Activated T-helper 17 cell treated with anti-CD3 and anti-CD28 coated beads, Interleukin-2, amount 50 U/mL, for 72 hours (primary cell): ENCODE measurements around the gene PRLH. TPM values are rescaled to one million over a fixed set of nuclear protein-coding genes. Genes with fewer than 3 reads are reported as not detected.

Source experiments
- ATAC-seq: fragments of 150-1000 bp; cut with Tn5 transposase; replicated peaks from 2 replicates; pipeline ENCODE4 v1.10.0; 2021; ENCODE audit warnings: mild to moderate bottlenecking, moderate library complexity
- H3K27ac Mint-ChIP-seq: one replicate; pipeline ENCODE4 v1.8.0; 2022; ENCODE audit warnings: mixed read lengths
- H3K27me3 Mint-ChIP-seq: one replicate; pipeline ENCODE4 v1.8.0; 2022; ENCODE audit warnings: mixed read lengths
- H3K36me3 Mint-ChIP-seq: one replicate; pipeline ENCODE4 v1.8.0; 2022; ENCODE audit warnings: low read depth, mild to moderate bottlenecking, mixed read lengths
- H3K4me1 Mint-ChIP-seq: one replicate; pipeline ENCODE4 v1.8.0; 2022; ENCODE audit warnings: mixed read lengths
- H3K4me3 Mint-ChIP-seq: one replicate; pipeline ENCODE4 v1.8.0; 2022; ENCODE audit warnings: mild to moderate bottlenecking, mixed read lengths
- H3K9me3 Mint-ChIP-seq: one replicate; pipeline ENCODE4 v1.8.0; 2022; ENCODE audit warnings: mixed read lengths
- total RNA-seq, 2 donors: library from RNA; stranded (reverse); gene quantifications; one replicate each; pipeline ENCODE4 v1.2.3, GENCODE V29; 2022

The PRLH gene
- total RNA-seq, 2 donors from 2014 or later, result not detected

GRCh38 chr2:237577956-237578870 lies 11.8 kb downstream of the PRLH start:
- Mint-ChIP-seq H3K4me1 (no peaks in the 10 kb centered on the region), H3K4me3 (no peak overlapping the region), H3K27me3 (peaks cover 6% of the 10 kb centered on the region), H3K27ac (no peak overlapping the region), H3K9me3 (no peaks in the 10 kb centered on the region), H3K36me3 (no peaks in the 10 kb centered on the region)
- ATAC-seq, result no peak

GRCh38 chr2:237581326-237581725 lies 15.0 kb downstream of the PRLH start:
- peaks cover 6% of the 10 kb centered on the region for H3K27me3 Mint-ChIP-seq
- H3K4me3 Mint-ChIP-seq, result no peak overlapping the region
- no peaks in the 10 kb centered on the region for H3K36me3 Mint-ChIP-seq
- no peak for ATAC-seq
- no peaks in the 10 kb centered on the region for H3K9me3 Mint-ChIP-seq
- no peak overlapping the region for H3K27ac Mint-ChIP-seq
- no peaks in the 10 kb centered on the region for H3K4me1 Mint-ChIP-seq

GRCh38 chr2:237581751-237582746 lies 15.7 kb downstream of the PRLH start:
- Mint-ChIP-seq H3K9me3 (no peaks in the 10 kb centered on the region), H3K27me3 (peaks cover 5% of the 10 kb centered on the region), H3K27ac (no peak overlapping the region), H3K4me1 (no peaks in the 10 kb centered on the region), H3K4me3 (no peak overlapping the region), H3K36me3 (no peaks in the 10 kb centered on the region)
- ATAC-seq, result peak; percentile 96

GRCh38 chr2:237583385-237584295 lies 17.3 kb downstream of the PRLH start:
- Mint-ChIP-seq H3K27ac (no peak overlapping the region), H3K36me3 (no peaks in the 10 kb centered on the region), H3K9me3 (no peaks in the 10 kb centered on the region), H3K4me3 (no peak overlapping the region), H3K4me1 (no peaks in the 10 kb centered on the region), H3K27me3 (peaks cover 1% of the 10 kb centered on the region)
- ATAC-seq, result no peak

- Mint-ChIP-seq H3K36me3 (no peaks in the 10 kb centered on the region), H3K27me3 (no peaks in the 10 kb centered on the region)
Observed at GRCh38 chr2:237585590-237586221, 19.3 kb downstream of the PRLH start.

GRCh38 chr2:237588044-237588696 lies 21.8 kb downstream of the PRLH start:
- Mint-ChIP-seq H3K27ac (no peak overlapping the region), H3K36me3 (no peaks in the 10 kb centered on the region), H3K27me3 (no peaks in the 10 kb centered on the region), H3K9me3 (no peaks in the 10 kb centered on the region), H3K4me3 (no peak overlapping the region), H3K4me1 (peaks cover 5% of the 10 kb centered on the region)
- no peak for ATAC-seq

More at GRCh38 chr2:237585590-237586221, 19.3 kb downstream of the PRLH start:
- Mint-ChIP-seq H3K9me3 (no peaks in the 10 kb centered on the region), H3K27ac (no peak overlapping the region), H3K4me1 (no peaks in the 10 kb centered on the region), H3K4me3 (no peak overlapping the region)
- no peak for ATAC-seq

- peaks cover 5% of the 10 kb centered on the region for H3K4me1 Mint-ChIP-seq
- peak; percentile 60 for ATAC-seq
- peak within 1 kb of the TSS; percentile 41 for H3K27ac Mint-ChIP-seq
- no peaks in the 10 kb centered on the region for H3K9me3 Mint-ChIP-seq
- H3K27me3 Mint-ChIP-seq, result no peaks in the 10 kb centered on the region
- no peaks in the 10 kb centered on the region for H3K36me3 Mint-ChIP-seq
- peak within 1 kb of the TSS; percentile 30 for H3K4me3 Mint-ChIP-seq
Observed at GRCh38 chr2:237590272-237591140, 24.1 kb downstream of the PRLH start, which contains the start of gene RAB17. RAB17 (minus strand) TSS chr2:237590734; CDS start chr2:237586154, 4,580 bp downstream.

GRCh38 chr2:237591141-237591881 lies 24.9 kb downstream of the PRLH start:
- H3K4me3 Mint-ChIP-seq, result peak overlapping the region; percentile 30
- no peak for ATAC-seq
- H3K36me3 Mint-ChIP-seq, result no peaks in the 10 kb centered on the region
- no peaks in the 10 kb centered on the region for H3K9me3 Mint-ChIP-seq
- peak overlapping the region; percentile 41 for H3K27ac Mint-ChIP-seq
- no peaks in the 10 kb centered on the region for H3K27me3 Mint-ChIP-seq
- peaks cover 5% of the 10 kb centered on the region for H3K4me1 Mint-ChIP-seq

- no peak for ATAC-seq
- H3K4me3 Mint-ChIP-seq, result no peak overlapping the region
- H3K4me1 Mint-ChIP-seq, result peaks cover 5% of the 10 kb centered on the region
- H3K27me3 Mint-ChIP-seq, result no peaks in the 10 kb centered on the region
- no peaks in the 10 kb centered on the region for H3K36me3 Mint-ChIP-seq
- no peak overlapping the region for H3K27ac Mint-ChIP-seq
- no peaks in the 10 kb centered on the region for H3K9me3 Mint-ChIP-seq
Observed at GRCh38 chr2:237592425-237592980, 26.1 kb downstream of the PRLH start.

GRCh38 chr2:237593036-237593435 lies 26.7 kb downstream of the PRLH start:
- peaks cover 5% of the 10 kb centered on the region for H3K4me1 Mint-ChIP-seq
- no peaks in the 10 kb centered on the region for H3K9me3 Mint-ChIP-seq
- H3K27me3 Mint-ChIP-seq, result no peaks in the 10 kb centered on the region
- H3K36me3 Mint-ChIP-seq, result no peaks in the 10 kb centered on the region
- no peak overlapping the region for H3K4me3 Mint-ChIP-seq
- ATAC-seq, result no peak
- no peak overlapping the region for H3K27ac Mint-ChIP-seq

GRCh38 chr2:237593596-237594320 lies 27.4 kb downstream of the PRLH start:
- no peak for ATAC-seq
- Mint-ChIP-seq H3K9me3 (no peaks in the 10 kb centered on the region), H3K27me3 (no peaks in the 10 kb centered on the region), H3K4me3 (no peak overlapping the region), H3K36me3 (no peaks in the 10 kb centered on the region), H3K27ac (no peak overlapping the region), H3K4me1 (peaks cover 5% of the 10 kb centered on the region)
